GM18870 (cell line): Measurements from ENCODE around the gene PTPRK.

ENCODE experiments used
- ATAC-seq: cut with Tn5 transposase; IDR thresholded peaks from one replicate; pipeline ENCODE4 v1.9.1; 2021; ENCODE audit warnings: moderate library complexity; ENCODE audit not compliant: unreplicated experiment

Gene PTPRK

GRCh38 chr6:128099571-128100197 is 420.7 kb downstream of the PTPRK start:
- no peak for ATAC-seq

DNA sequence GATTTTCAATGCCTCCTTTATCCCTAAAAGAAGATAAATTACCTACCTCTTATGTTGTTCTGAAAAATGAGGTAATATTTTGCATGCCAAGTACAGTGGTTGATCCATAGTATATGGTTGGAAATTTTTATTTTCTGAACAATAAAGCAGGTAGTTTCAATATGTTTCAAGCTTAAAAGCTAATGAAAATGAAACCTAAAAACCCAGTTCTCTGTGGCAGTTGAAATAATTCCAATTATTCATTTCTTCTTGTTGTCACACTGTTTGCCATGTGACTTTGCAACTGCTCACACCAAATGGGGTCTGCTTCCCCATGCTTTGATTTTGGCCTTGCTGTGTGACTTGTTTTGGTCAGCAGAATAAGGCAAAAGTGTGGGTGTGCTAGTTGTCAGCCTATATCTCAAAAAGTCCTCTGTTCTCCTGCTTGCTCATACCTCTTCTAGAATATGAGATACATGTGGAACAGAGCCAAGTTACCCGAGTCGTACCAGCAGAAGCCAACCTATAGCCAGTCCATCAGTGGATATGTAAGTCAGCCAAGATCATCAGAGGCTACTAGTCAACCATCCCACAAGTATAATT is 422.3 kb downstream of the PTPRK start:
- peak; percentile 55 for ATAC-seq

DNA sequence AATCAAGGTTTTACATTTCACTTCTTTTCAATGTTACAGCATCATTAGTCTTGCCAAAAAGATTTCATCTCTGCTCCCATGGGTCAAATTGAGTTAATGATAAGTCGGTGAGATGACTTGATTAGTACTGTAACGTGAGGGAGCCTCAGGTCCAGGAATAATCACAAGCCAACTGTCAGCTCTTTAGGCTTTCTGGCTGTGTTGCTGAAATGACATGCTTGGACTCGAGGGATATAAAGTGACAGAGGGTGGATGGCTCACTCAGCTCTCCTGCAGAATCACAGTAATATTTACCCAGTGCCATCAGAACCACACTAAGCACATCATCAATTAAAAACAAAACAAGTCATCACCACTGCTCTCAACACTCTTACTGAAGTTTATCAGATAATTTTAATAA is 423.4 kb downstream of the PTPRK start:
- no peak for ATAC-seq

DNA sequence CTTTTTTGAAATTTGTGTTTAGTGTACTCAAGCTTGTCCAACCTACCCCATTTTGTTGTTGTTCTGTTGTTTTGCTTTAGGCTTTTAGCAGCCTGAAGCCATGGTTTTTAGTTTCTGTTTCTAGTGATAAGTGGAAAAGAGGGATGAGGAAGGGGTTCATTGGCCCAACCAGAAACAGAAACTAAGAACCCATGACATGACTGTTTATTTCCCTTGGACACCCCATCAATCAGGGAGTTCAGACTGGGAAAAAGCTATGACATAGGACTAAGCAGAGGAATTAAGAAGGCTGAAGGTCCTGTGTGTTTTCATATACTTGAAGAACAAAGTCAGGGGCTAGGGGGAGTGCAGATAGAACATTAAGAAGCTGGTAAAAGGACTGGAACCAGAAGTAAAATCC is 425.0 kb downstream of the PTPRK start:
- ATAC-seq, result no peak

GRCh38 chr6:128079021-128079420 is 441.4 kb downstream of the PTPRK start:
- ATAC-seq, result no peak

DNA sequence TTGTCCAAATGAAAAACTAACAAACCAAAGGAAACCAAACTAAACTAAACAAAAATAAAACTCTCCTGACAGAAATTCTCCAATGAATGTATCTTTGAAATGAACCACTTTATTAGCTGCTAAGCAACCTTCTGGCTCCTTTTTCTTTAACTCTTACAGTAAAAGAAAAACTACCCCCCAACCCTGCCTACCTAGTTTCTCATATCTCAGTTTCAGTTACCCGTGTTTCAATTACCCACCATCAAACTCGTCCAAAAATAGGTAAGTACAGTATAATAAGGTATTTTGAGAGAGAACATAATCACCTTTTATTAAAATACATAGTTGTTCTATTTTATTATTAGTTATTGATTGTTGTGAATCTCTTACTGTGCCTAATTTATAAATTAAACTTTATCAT is 442.1 kb downstream of the PTPRK start:
- ATAC-seq, result peak; percentile 80

GRCh38 chr6:128076843-128077242 is 443.6 kb downstream of the PTPRK start:
- no peak for ATAC-seq

GRCh38 chr6:128074567-128074966 is 445.8 kb downstream of the PTPRK start:
- no peak for ATAC-seq

GRCh38 chr6:128073389-128073788 is 447.0 kb downstream of the PTPRK start:
- no peak for ATAC-seq

DNA sequence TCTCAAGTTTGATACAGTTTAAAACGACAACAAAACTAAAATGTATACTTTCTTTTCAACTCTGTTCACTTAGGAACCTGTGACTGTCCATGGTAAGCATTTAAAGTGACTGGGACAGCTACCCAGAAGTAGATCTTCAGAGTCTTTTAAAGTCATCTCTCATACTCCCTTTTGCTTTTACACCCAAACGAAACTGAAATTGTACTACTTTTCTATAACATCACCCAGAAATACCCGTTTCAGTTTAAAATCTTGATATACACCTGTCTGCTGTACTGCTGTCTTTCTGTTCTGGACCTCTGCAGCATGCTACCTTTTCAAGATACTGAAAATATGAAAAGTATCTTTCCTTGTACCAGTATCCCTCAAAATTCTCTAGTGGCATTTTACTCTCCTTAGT is 449.2 kb downstream of the PTPRK start:
- ATAC-seq, result peak; percentile 79

GRCh38 chr6:128070406-128070805 is 450.0 kb downstream of the PTPRK start:
- no peak for ATAC-seq

- no peak for ATAC-seq
Observed at GRCh38 chr6:128069188-128069587, 451.2 kb downstream of the PTPRK start.

DNA sequence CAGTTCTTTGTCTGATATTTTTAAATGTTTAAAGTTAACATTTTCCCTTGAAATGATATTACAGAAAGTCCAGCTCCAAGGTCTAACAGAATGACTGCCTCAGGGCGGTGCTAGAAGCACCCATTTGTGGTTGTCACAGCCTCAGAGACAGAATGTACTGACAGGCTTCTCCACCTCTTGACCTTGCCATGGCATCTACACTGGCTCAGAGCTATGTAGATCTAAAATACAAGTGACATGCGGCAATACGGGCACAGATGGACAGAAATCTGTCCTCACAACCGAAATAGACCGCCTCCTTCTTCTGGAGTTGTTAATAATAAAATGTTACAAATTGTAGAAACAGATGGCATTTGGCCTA is 452.3 kb downstream of the PTPRK start:
- no peak for ATAC-seq

- no peak for ATAC-seq
Observed at GRCh38 chr6:128067446-128068118, 452.8 kb downstream of the PTPRK start.

DNA sequence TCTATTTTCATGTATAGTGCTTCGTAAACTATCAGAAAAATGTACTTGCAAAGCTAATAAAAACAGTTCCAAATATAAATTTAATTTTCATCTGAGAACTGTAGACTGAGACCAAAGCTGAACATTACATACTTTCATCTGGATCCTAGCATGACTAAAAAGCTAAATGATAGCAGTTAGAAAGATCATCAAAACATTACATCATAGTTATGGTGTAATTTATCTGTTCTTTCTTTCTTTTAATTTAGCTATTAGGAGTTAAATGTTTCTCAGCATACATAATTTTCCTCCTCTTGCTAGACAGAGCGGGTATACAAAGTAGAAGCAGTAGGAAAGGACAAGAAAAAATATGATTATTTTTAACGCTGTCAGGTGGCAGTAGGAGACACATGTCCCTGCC is 455.3 kb downstream of the PTPRK start:
- ATAC-seq, result no peak

- ATAC-seq, result no peak
Observed at GRCh38 chr6:128064540-128064895, 455.9 kb downstream of the PTPRK start.

- ATAC-seq, result no peak
Observed at GRCh38 chr6:128063850-128064539, 456.4 kb downstream of the PTPRK start.

DNA sequence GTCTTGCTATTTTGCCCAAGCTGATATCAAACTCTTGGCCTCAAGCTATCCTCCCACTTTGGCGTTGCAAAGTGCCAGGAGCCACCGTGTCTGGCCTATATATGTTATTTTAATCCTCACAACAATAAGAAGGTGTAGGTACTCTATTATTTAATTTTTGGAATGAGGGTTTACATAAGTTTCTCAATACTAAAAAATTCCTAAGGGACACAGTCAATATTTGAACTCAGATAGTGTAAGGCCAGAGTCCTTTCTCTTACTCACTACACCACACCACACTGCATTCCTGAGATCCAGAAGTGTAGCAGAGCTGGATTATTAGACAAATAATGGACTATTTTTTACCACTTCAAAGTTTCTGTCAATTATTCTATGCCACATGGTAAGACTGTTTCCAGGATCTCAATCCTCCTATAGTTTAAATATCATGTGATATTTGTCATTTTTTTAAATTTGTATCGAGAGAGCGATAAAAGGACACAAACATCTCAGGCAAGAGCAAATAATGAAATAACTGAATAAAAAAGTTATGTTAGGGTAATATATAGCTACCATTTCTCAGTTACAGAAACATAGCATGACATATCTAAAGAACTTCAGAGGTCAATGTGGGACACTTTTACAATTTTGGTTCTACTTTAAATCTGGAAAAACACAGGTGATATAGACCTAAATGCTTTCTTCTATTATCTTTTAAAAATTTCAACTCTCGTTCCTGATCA is 457.4 kb downstream of the PTPRK start:
- no peak for ATAC-seq

- ATAC-seq, result no peak
Observed at GRCh38 chr6:128057946-128058345, 462.5 kb downstream of the PTPRK start.

DNA sequence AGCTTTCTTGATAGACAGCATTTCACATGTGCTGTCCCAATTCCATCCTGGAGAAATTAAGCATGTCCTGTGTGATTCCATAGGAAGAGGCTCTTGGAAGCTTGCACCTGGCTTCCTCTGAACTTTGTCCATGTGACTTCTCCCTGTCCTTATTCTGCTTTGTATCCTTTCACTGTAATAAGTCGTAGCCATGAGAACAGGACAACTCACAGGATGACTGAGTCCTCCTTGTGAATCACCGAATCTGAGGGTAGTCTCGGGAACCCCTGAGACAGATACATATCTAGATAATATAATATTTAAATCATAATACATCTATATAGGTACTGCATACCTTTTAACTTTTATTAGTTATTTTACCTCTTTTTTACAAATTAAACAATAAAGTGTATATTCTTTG is 462.9 kb downstream of the PTPRK start:
- no peak for ATAC-seq

GRCh38 chr6:128053109-128053508 is 467.3 kb downstream of the PTPRK start:
- no peak for ATAC-seq
